A549 (cell line): ENCODE results near the gene MARK3.

Experiments
- CHD2 ChIP-seq: fragments of 150-350 bp; IDR thresholded peaks from 2 replicates; pipeline ENCODE4 v1.6.1; 2014; ENCODE audit warnings: low read length; ENCODE audit not compliant: partially characterized antibody
- EP300 ChIP-seq, 2 experiments: fragments of >200 bp; sonication (Bioruptor Twin); formaldehyde crosslinking; IDR thresholded peaks; 2 replicates in 1 of 2; 3 replicates in 1 of 2; pipeline ENCODE4 v1.6.1; 2016 to 2017
- ESRRA ChIP-seq: fragments of 150-350 bp; IDR thresholded peaks from 2 replicates; pipeline ENCODE4 v1.6.1; 2014; ENCODE audit warnings: mild to moderate bottlenecking, low read length, borderline replicate concordance
- HDAC2 ChIP-seq: fragments of 200-600 bp; sonication (generic); IDR thresholded peaks from 2 replicates; pipeline ENCODE4 v1.6.1; 2016
- KDM1A ChIP-seq: fragments of 200-600 bp; sonication (generic); IDR thresholded peaks from 2 replicates; pipeline ENCODE4 v1.6.1; 2016; ENCODE audit warnings: low read depth, mild to moderate bottlenecking
- MAZ ChIP-seq: fragments of 150-350 bp; IDR thresholded peaks from 2 replicates; pipeline ENCODE4 v1.6.1; 2014; ENCODE audit warnings: antibody characterized with exemption, low read depth, low read length, borderline replicate concordance
- NR3C1 ChIP-seq: fragments of >200 bp; sonication (Bioruptor Twin); formaldehyde crosslinking; IDR thresholded peaks from 3 replicates; pipeline ENCODE4 v1.6.1; 2017
- PHF8 ChIP-seq: fragments of 200-600 bp; sonication (generic); IDR thresholded peaks from 2 replicates; pipeline ENCODE4 v1.6.1; 2016; ENCODE audit warnings: low read depth, mild to moderate bottlenecking, antibody characterized with exemption, moderate library complexity, borderline replicate concordance
- POLR2A ChIP-seq: IDR thresholded peaks from 2 replicates; pipeline ENCODE4 v1.6.1; 2012; ENCODE audit warnings: mild to moderate bottlenecking, low read length
- RAD21 ChIP-seq, 2 experiments: fragments of >200 bp in 1 of 2; sonication (Bioruptor Twin) in 1 of 2; formaldehyde crosslinking in 1 of 2; IDR thresholded peaks in 1 of 2; conservative IDR thresholded peaks in 1 of 2; 2 replicates in 1 of 2; 3 replicates in 1 of 2; pipeline ENCODE4 v1.6.1; 2012 to 2018; ENCODE audit warnings: inconsistent platforms in 1 of 2
- RFX5 ChIP-seq: fragments of 450-650 bp; IDR thresholded peaks from 2 replicates; pipeline ENCODE4 v1.7.1; 2014; ENCODE audit warnings: antibody characterized with exemption, mild to moderate bottlenecking, moderate library complexity
- TF ChIP-seq, protein P1 (sequence below): fragments of >200 bp; sonication (Bioruptor Twin); formaldehyde crosslinking; IDR thresholded peaks from 3 replicates; pipeline ENCODE4 v1.5.1; 2016
- TF ChIP-seq, protein P2 (sequence below): fragments of 200-600 bp; sonication (generic); IDR thresholded peaks from 2 replicates; pipeline ENCODE4 v1.6.1; 2016; ENCODE audit warnings: antibody characterized with exemption, mild to moderate bottlenecking, moderate library complexity
- TF ChIP-seq, protein P3 (sequence below): IDR thresholded peaks from 2 replicates; pipeline ENCODE4 v1.6.1; 2012

DNA sequence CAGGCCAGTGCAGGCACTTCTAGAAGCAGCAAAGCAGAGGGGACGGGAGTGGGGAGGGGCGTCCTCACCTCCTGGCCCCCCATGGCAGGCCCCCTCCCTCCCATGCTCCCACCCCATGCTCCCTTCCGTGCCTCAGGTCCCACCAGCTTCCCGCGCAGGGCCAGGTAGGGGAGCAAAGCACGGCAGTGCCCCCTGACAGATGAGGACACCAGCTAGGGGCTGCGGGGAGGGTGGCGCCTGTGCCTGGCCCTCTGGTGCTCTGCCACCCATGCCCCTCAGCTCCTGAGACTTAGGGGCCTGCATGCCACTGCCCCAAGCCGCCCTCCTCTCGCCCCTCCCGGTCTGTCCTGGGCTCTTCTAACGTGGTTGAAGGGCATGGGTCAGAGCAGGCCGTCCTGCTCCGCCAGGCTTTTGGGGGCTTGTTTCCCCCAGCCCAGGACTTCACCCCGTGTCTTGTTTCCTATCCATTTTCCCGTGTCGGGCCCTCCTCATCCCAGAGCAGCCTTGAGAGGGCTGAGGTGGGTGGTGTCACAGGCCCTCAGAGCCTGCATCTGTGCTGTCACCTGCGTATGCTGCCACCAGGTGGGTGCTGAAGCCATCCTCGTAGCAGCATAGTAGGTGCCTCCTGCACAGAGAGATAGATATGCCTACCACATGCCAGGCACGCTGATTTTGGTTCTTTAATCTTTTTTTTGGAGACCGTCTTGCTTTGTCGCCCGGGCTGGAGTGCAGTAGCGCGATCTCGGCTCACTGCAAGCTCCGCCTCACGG, 154.0 kb downstream of the MARK3 start:
- TF ChIP-seq EP300 (IDR thresholded peaks at IDR 0.05): no peak
- no peak for TF ChIP-seq HDAC2
- TF ChIP-seq MAZ: no peak
- TF ChIP-seq, protein P1, sequence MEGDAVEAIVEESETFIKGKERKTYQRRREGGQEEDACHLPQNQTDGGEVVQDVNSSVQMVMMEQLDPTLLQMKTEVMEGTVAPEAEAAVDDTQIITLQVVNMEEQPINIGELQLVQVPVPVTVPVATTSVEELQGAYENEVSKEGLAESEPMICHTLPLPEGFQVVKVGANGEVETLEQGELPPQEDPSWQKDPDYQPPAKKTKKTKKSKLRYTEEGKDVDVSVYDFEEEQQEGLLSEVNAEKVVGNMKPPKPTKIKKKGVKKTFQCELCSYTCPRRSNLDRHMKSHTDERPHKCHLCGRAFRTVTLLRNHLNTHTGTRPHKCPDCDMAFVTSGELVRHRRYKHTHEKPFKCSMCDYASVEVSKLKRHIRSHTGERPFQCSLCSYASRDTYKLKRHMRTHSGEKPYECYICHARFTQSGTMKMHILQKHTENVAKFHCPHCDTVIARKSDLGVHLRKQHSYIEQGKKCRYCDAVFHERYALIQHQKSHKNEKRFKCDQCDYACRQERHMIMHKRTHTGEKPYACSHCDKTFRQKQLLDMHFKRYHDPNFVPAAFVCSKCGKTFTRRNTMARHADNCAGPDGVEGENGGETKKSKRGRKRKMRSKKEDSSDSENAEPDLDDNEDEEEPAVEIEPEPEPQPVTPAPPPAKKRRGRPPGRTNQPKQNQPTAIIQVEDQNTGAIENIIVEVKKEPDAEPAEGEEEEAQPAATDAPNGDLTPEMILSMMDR: no peak
- TF ChIP-seq PHF8: no peak
- TF ChIP-seq, protein P2, sequence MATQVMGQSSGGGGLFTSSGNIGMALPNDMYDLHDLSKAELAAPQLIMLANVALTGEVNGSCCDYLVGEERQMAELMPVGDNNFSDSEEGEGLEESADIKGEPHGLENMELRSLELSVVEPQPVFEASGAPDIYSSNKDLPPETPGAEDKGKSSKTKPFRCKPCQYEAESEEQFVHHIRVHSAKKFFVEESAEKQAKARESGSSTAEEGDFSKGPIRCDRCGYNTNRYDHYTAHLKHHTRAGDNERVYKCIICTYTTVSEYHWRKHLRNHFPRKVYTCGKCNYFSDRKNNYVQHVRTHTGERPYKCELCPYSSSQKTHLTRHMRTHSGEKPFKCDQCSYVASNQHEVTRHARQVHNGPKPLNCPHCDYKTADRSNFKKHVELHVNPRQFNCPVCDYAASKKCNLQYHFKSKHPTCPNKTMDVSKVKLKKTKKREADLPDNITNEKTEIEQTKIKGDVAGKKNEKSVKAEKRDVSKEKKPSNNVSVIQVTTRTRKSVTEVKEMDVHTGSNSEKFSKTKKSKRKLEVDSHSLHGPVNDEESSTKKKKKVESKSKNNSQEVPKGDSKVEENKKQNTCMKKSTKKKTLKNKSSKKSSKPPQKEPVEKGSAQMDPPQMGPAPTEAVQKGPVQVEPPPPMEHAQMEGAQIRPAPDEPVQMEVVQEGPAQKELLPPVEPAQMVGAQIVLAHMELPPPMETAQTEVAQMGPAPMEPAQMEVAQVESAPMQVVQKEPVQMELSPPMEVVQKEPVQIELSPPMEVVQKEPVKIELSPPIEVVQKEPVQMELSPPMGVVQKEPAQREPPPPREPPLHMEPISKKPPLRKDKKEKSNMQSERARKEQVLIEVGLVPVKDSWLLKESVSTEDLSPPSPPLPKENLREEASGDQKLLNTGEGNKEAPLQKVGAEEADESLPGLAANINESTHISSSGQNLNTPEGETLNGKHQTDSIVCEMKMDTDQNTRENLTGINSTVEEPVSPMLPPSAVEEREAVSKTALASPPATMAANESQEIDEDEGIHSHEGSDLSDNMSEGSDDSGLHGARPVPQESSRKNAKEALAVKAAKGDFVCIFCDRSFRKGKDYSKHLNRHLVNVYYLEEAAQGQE: no peak
- no peak for TF ChIP-seq POLR2A
- TF ChIP-seq ESRRA: no peak
- TF ChIP-seq, protein P3, sequence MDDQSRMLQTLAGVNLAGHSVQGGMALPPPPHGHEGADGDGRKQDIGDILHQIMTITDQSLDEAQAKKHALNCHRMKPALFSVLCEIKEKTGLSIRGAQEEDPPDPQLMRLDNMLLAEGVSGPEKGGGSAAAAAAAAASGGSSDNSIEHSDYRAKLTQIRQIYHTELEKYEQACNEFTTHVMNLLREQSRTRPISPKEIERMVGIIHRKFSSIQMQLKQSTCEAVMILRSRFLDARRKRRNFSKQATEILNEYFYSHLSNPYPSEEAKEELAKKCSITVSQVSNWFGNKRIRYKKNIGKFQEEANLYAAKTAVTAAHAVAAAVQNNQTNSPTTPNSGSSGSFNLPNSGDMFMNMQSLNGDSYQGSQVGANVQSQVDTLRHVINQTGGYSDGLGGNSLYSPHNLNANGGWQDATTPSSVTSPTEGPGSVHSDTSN: no peak
- no peak for TF ChIP-seq RFX5
- no peak for TF ChIP-seq CHD2
- TF ChIP-seq RAD21 (conservative IDR thresholded peaks at IDR 0.05 in 1 of 2, IDR thresholded peaks at IDR 0.05 in 1 of 2): no peak
- no peak for TF ChIP-seq KDM1A
- no peak for TF ChIP-seq NR3C1
